ACC112 (cell line): ENCODE results near the gene ADAMTS12.

Experiments used
- H2AFZ ChIP-seq: fragments of 200-600 bp; sonication (generic); one replicate; pipeline ENCODE4 v1.6.0; 2017; ENCODE audit warnings: antibody characterized with exemption, low read length; ENCODE audit not compliant: unreplicated experiment
- H3K27ac ChIP-seq: fragments of 200-600 bp; sonication (generic); 2 replicates; pipeline ENCODE4 v1.5.1; 2014; ENCODE audit warnings: low read depth, mild to moderate bottlenecking, antibody characterized with exemption, low read length, moderate library complexity
- H3K27me3 ChIP-seq: fragments of 200-600 bp; sonication (generic); 2 replicates; pipeline ENCODE4 v1.6.1; 2014; ENCODE audit warnings: mild to moderate bottlenecking, antibody characterized with exemption, low read length, moderate library complexity, mixed read lengths; ENCODE audit not compliant: insufficient read depth
- H3K36me3 ChIP-seq: fragments of 200-600 bp; sonication (generic); 2 replicates; pipeline ENCODE4 v1.6.1; 2016; ENCODE audit warnings: mild to moderate bottlenecking, antibody characterized with exemption, low read length, moderate library complexity, mixed read lengths; ENCODE audit not compliant: insufficient read depth
- H3K4me1 ChIP-seq: fragments of 200-600 bp; sonication (generic); one replicate; pipeline ENCODE4 v1.6.1; 2016; ENCODE audit warnings: low read length, mixed read lengths; ENCODE audit not compliant: insufficient read depth, unreplicated experiment, control insufficient read depth
- H3K4me3 ChIP-seq: fragments of 200-600 bp; sonication (generic); 2 replicates; pipeline ENCODE4 v1.5.1; 2014; ENCODE audit warnings: mild to moderate bottlenecking, low read depth, low read length
- H3K79me2 ChIP-seq: fragments of 200-600 bp; sonication (generic); one replicate; pipeline ENCODE4 v1.6.0; 2016; ENCODE audit warnings: low read length; ENCODE audit not compliant: control insufficient read depth, unreplicated experiment, insufficient read depth

The ADAMTS12 gene

GRCh38 chr5:33848554-33848953 lies 43.2 kb downstream of the ADAMTS12 start:
- H3K79me2 ChIP-seq: peaks cover 54% of the 10 kb centered on the region
- no peak overlapping the region for H3K4me3 ChIP-seq
- peaks cover 59% of the 10 kb centered on the region for H3K4me1 ChIP-seq
- H3K36me3 ChIP-seq: no peaks in the 10 kb centered on the region; the same call in 1 of the 2 replicates
- H3K27me3 ChIP-seq: no peaks in the 10 kb centered on the region
- no peak overlapping the region for H2AFZ ChIP-seq
- H3K27ac ChIP-seq: no peak overlapping the region; the same call in 1 of the 2 replicates

- H3K4me3 ChIP-seq: no peak overlapping the region
- peak overlapping the region; percentile 5; the same call in 1 of the 2 replicates for H3K27ac ChIP-seq
- H3K27me3 ChIP-seq: no peaks in the 10 kb centered on the region
- peaks cover 54% of the 10 kb centered on the region for H3K79me2 ChIP-seq
- H3K36me3 ChIP-seq: no peaks in the 10 kb centered on the region; the same call in 1 of the 2 replicates
- peaks cover 60% of the 10 kb centered on the region for H3K4me1 ChIP-seq
- H2AFZ ChIP-seq: no peak overlapping the region
Observed at GRCh38 chr5:33846851-33847250, 44.9 kb downstream of the ADAMTS12 start.

- H3K36me3 ChIP-seq: no peaks in the 10 kb centered on the region; the same call in 1 of the 2 replicates
- H3K27ac ChIP-seq: peak overlapping the region; percentile 61
- H3K4me3 ChIP-seq: no peak overlapping the region
- no peak overlapping the region for H2AFZ ChIP-seq
- no peaks in the 10 kb centered on the region for H3K27me3 ChIP-seq
- H3K4me1 ChIP-seq: peaks cover 49% of the 10 kb centered on the region
- peaks cover 52% of the 10 kb centered on the region for H3K79me2 ChIP-seq
Observed at GRCh38 chr5:33843579-33843978, 48.2 kb downstream of the ADAMTS12 start.

- Histone ChIP-seq H3K4me3 (no peak overlapping the region), H3K27me3 (no peaks in the 10 kb centered on the region), H3K27ac (peak overlapping the region; percentile 61), H3K4me1 (peaks cover 48% of the 10 kb centered on the region), H2AFZ (no peak overlapping the region), H3K36me3 (no peaks in the 10 kb centered on the region; the same call in 1 of the 2 replicates), H3K79me2 (peaks cover 58% of the 10 kb centered on the region)
Observed at GRCh38 chr5:33842456-33842855, 49.3 kb downstream of the ADAMTS12 start.

- Histone ChIP-seq H3K36me3 (no peaks in the 10 kb centered on the region; the same call in 1 of the 2 replicates), H3K79me2 (peaks cover 61% of the 10 kb centered on the region), H3K27me3 (no peaks in the 10 kb centered on the region), H3K4me3 (no peak overlapping the region), H2AFZ (no peak overlapping the region), H3K27ac (peak overlapping the region; percentile 61; the same call in 1 of the 2 replicates), H3K4me1 (peaks cover 48% of the 10 kb centered on the region)
Observed at GRCh38 chr5:33841891-33842290, 49.9 kb downstream of the ADAMTS12 start.

- Histone ChIP-seq H2AFZ (no peak overlapping the region), H3K27ac (no peak overlapping the region), H3K36me3 (no peaks in the 10 kb centered on the region), H3K4me3 (no peak overlapping the region), H3K27me3 (no peaks in the 10 kb centered on the region), H3K79me2 (peaks cover 61% of the 10 kb centered on the region), H3K4me1 (peaks cover 43% of the 10 kb centered on the region)
Observed at GRCh38 chr5:33840927-33841547, 50.8 kb downstream of the ADAMTS12 start.

- no peak overlapping the region for H3K4me3 ChIP-seq
- H3K36me3 ChIP-seq: no peaks in the 10 kb centered on the region
- H3K79me2 ChIP-seq: peaks cover 59% of the 10 kb centered on the region
- peaks cover 53% of the 10 kb centered on the region for H3K4me1 ChIP-seq
- no peak overlapping the region for H2AFZ ChIP-seq
- no peak overlapping the region for H3K27ac ChIP-seq
- H3K27me3 ChIP-seq: no peaks in the 10 kb centered on the region
Observed at GRCh38 chr5:33837301-33837700, 54.5 kb downstream of the ADAMTS12 start.

- Histone ChIP-seq H3K4me3 (no peak overlapping the region), H3K79me2 (peaks cover 58% of the 10 kb centered on the region), H3K4me1 (peaks cover 51% of the 10 kb centered on the region), H3K27me3 (no peaks in the 10 kb centered on the region), H3K36me3 (no peaks in the 10 kb centered on the region), H2AFZ (no peak overlapping the region), H3K27ac (peak overlapping the region; percentile 83)
Observed at GRCh38 chr5:33834334-33834733, 57.5 kb downstream of the ADAMTS12 start.

- peaks cover 61% of the 10 kb centered on the region for H3K79me2 ChIP-seq
- no peak overlapping the region for H3K4me3 ChIP-seq
- no peaks in the 10 kb centered on the region for H3K27me3 ChIP-seq
- no peak overlapping the region for H2AFZ ChIP-seq
- peaks cover 62% of the 10 kb centered on the region for H3K4me1 ChIP-seq
- H3K36me3 ChIP-seq: no peaks in the 10 kb centered on the region
- H3K27ac ChIP-seq: peak overlapping the region; percentile 83
Observed at GRCh38 chr5:33833237-33833575, 58.6 kb downstream of the ADAMTS12 start.

- Histone ChIP-seq H3K27ac (peak overlapping the region; percentile 83), H3K4me3 (no peak overlapping the region), H3K36me3 (no peaks in the 10 kb centered on the region), H3K4me1 (peaks cover 66% of the 10 kb centered on the region), H3K79me2 (peaks cover 57% of the 10 kb centered on the region), H3K27me3 (no peaks in the 10 kb centered on the region), H2AFZ (no peak overlapping the region)
Observed at GRCh38 chr5:33832404-33833236, 59.2 kb downstream of the ADAMTS12 start.

- no peaks in the 10 kb centered on the region for H3K27me3 ChIP-seq
- peaks cover 66% of the 10 kb centered on the region for H3K4me1 ChIP-seq
- H3K4me3 ChIP-seq: no peak overlapping the region
- H3K79me2 ChIP-seq: peaks cover 51% of the 10 kb centered on the region
- no peaks in the 10 kb centered on the region for H3K36me3 ChIP-seq
- H3K27ac ChIP-seq: no peak overlapping the region
- H2AFZ ChIP-seq: no peak overlapping the region
Observed at GRCh38 chr5:33831041-33831440, 60.7 kb downstream of the ADAMTS12 start.
